ENCODE results near the gene RERE.
"Not testable (repeated sequence)": the region's sequence is repeated elsewhere in the genome, so short reads cannot be mapped to it uniquely, and the experiment has no call there.

The RERE gene

DNA sequence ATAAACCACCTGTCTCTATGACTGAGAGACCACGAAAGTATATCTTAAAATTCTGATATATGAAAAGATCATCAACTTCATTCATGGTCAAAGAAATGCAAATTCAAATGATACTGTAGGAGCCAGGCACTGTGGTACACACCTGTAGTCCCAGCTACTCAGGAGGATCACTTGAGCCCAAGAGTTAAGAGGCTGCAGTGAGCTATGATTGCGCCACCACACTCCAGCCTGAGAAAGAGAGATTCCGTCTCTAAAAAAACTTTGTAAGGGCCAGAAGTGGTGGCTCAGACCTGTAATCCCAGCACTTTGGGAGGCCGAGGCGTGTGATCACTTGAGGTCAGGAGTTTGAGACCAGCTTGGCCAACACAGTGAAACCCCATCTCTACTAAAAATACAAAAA lies 17.0 kb downstream of the RERE start:
- no peak overlapping the region for H3K27ac Mint-ChIP-seq
- H3K9me3 Mint-ChIP-seq = no peaks in the 10 kb centered on the region
- peaks cover 5% of the 10 kb centered on the region for H3K36me3 Mint-ChIP-seq (ENCODE audit: low read depth)

DNA sequence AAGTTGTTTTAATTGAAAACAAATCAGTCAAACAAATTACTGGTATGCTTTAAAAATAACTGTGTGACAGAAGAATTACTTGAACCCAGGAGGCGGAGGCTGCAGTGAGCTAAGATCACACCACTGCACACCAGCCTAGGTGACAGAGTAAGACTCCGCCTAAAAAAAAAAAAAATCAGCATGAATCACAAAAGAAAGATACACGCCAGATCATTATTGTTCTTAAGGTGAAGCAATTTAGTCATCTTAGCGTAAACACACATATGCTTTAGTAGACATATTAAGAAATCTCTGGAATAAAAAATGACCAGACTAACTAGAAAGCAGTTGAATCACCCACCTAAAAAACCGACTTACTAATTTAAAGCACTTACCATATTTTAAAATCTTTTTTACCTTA lies 20.2 kb downstream of the RERE start:
- peaks cover 5% of the 10 kb centered on the region for H3K4me1 Mint-ChIP-seq (ENCODE audit: low read depth)
- H3K36me3 Mint-ChIP-seq (ENCODE audit: low read depth) = peaks cover 7% of the 10 kb centered on the region
- H3K4me3 Mint-ChIP-seq = no peak overlapping the region
- no peak overlapping the region for H3K27ac Mint-ChIP-seq
- DNase-seq = no peak
- H3K27me3 Mint-ChIP-seq = no peaks in the 10 kb centered on the region
- no peaks in the 10 kb centered on the region for H3K9me3 Mint-ChIP-seq

More for the DNA sequence above, 17.0 kb downstream of the RERE start:
- Mint-ChIP-seq H3K4me3 (no peak overlapping the region), H3K27me3 (no peaks in the 10 kb centered on the region), H3K4me1 (ENCODE audit: low read depth) (peaks cover 10% of the 10 kb centered on the region)
- no peak for DNase-seq

DNA sequence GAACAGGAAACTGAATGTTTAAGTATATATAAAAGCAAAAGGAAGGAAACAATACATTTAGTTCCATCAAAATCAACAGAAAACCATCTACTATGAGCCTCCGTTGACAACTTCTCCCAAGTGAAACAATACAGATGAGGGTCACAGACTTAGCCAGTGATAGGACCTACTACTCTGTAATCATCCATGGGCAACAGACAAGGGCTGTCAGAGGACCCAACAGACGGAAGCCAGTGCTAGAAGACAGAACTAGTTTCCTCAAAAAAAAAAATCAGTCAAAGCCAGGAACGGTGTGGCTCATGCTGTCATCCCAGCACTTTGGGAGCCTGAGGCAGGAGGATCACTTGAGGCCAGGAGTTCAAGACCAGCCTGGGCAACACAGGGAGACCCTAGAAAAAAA lies 20.6 kb downstream of the RERE start:
- Mint-ChIP-seq H3K9me3 (no peaks in the 10 kb centered on the region), H3K27me3 (no peaks in the 10 kb centered on the region), H3K36me3 (ENCODE audit: low read depth) (peaks cover 8% of the 10 kb centered on the region), H3K4me1 (ENCODE audit: low read depth) (peaks cover 5% of the 10 kb centered on the region), H3K4me3 (no peak overlapping the region), H3K27ac (no peak overlapping the region)
- DNase-seq = no peak

DNA sequence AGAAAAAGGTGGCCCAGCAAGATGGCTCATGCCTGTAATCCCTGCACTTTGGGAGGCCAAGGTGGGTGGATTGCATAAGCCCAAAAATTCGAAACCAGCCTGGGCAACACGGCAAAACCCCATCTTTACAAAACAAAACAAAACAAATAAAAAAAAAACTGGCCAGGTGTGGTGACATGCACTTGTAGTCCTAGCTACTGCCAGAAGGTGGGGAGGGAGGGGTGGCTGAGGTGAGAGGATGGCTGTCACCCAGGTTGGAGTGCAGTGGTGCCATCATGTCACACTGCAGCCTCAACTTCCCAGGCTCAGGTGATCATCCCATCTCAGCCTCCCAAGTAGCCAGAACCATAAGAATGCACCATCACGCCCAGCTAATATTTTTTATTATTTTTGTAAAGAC lies 22.8 kb downstream of the RERE start:
- DNase-seq = no peak
- Mint-ChIP-seq H3K9me3 (no peaks in the 10 kb centered on the region), H3K27ac (no peak overlapping the region), H3K27me3 (no peaks in the 10 kb centered on the region), H3K4me3 (no peak overlapping the region), H3K4me1 (ENCODE audit: low read depth) (peaks cover 5% of the 10 kb centered on the region), H3K36me3 (ENCODE audit: low read depth) (peaks cover 9% of the 10 kb centered on the region)

DNA sequence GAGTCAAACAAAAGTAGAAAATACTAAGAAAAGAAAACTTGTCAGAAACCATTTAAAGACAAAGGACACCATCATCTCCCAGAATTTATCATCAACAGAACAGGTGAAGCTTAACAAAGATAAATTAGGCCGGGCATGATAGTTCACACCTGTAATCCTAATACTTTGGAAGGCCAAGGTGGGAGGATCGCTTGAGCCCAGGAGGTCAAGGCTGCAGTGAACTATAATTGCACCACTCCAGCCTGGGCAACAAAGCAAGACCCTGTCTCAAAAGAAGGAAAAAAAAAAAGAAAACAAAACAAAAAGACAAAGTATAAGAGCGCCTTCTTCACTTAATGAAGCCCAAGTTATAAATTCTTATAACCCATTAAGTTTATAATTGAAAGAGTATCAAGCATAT lies 25.6 kb downstream of the RERE start:
- Mint-ChIP-seq H3K27ac (no peak overlapping the region), H3K9me3 (no peaks in the 10 kb centered on the region), H3K36me3 (ENCODE audit: low read depth) (peaks cover 12% of the 10 kb centered on the region), H3K4me1 (ENCODE audit: low read depth) (peaks cover 1% of the 10 kb centered on the region), H3K4me3 (no peak overlapping the region), H3K27me3 (no peaks in the 10 kb centered on the region)
- no peak for DNase-seq

DNA sequence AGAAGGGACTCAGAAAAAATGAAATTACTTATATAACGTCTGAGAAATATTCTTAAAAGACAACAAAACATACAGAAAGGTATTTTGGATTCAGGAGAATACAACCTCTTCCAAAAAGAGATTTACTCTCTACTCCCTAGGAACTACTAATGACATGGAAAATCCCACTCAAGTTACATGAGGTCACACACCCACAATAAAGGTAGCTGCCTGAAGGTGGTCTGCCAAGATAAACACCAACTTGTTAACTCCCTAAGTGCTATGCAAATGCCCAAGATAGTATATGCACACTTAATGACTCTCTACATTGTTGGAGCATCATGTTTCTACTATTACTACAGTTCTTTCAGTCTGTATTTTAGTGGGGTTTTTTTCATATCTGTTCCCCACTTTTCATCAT lies 26.5 kb downstream of the RERE start:
- DNase-seq = no peak
- Mint-ChIP-seq H3K27ac (no peak overlapping the region), H3K4me3 (no peak overlapping the region), H3K36me3 (ENCODE audit: low read depth) (peaks cover 13% of the 10 kb centered on the region), H3K27me3 (no peaks in the 10 kb centered on the region), H3K9me3 (no peaks in the 10 kb centered on the region), H3K4me1 (ENCODE audit: low read depth) (no peaks in the 10 kb centered on the region)

DNA sequence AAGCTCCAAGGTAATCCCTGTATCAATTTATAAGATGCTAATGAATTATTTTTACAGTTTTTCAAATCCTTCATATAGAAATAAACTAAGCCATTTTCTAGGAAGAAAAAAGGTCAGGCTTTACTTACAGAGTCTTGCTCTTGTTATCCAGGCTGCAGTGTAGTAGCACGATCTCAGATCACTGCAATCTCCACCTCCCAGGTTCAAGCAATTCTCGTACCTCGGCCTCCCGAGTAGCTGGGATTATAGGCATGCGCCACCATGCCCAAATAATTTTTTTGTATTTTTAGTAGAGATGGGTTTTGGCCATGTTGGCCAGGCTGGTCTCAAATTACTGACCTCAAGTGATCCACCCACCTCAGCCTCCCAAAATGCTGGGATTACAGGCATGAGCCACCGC lies 27.0 kb downstream of the RERE start:
- Mint-ChIP-seq H3K4me3 (no peak overlapping the region), H3K27ac (no peak overlapping the region), H3K36me3 (ENCODE audit: low read depth) (peaks cover 14% of the 10 kb centered on the region), H3K4me1 (ENCODE audit: low read depth) (no peaks in the 10 kb centered on the region), H3K9me3 (no peaks in the 10 kb centered on the region), H3K27me3 (no peaks in the 10 kb centered on the region)
- DNase-seq = no peak

DNA sequence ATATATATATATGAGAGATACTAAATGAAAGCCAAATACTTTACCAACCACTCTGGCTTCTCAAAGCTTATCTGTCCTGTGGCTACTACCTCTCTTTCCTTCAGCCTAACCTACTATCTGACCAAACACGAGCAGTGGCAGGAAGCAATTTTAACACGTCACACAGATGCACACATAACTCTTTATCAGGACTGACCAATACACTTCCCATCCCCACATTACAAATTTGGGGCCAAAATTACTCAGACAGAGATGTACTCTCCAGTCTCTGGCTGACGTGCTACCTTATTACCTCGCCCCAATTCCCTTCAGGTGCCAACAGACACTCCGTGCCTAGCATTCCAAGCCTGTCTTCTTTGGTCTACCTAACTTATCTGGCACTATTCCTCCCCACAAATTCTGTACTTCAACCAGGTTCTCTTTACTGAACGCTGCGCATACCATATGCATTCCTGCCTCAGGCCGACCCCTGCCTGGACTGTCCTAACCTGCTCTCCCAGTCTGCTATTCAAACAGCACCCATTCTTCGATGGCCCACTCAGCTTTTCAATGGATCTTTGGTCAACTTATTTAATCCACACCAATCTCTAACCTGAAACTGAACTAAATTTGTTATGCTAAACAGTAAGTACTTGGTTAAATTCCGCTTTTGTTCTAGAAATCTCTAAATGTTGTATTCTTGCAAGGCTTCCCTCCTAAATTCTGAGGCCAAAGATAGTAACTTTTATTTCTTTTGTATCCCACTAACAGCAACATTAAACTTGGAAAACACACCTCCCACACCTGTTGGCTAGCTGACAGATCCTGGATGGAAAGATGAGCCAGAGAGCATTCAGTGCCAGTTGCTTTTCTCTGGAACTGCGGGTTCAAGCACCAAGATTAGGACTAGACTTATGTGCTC lies 27.9 kb downstream of the RERE start:
- Mint-ChIP-seq H3K27ac (no peak overlapping the region), H3K4me1 (ENCODE audit: low read depth) (no peaks in the 10 kb centered on the region), H3K36me3 (ENCODE audit: low read depth) (peaks cover 12% of the 10 kb centered on the region), H3K4me3 (no peak overlapping the region), H3K9me3 (no peaks in the 10 kb centered on the region), H3K27me3 (no peaks in the 10 kb centered on the region)
- no peak for DNase-seq

DNA sequence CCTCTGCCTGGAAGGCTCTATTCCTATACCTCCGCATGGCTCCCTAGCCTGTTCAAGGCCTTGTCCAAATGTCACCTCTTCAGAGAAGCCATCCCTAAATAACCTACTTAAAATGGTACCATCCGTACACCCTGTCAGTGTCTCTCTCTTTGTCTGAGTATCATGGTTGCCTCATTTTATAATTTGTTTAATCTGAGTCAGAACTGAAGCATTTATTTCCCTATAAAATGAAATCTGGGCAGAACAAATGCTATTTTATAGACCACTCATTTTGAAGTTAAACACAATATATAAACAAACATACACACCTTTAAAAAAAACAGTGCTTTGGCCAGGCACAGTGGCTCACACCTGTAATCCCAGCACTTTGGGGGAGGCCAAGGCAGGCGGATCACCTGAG lies 30.2 kb downstream of the RERE start:
- no peaks in the 10 kb centered on the region for H3K4me1 Mint-ChIP-seq (ENCODE audit: low read depth)
- no peak overlapping the region for H3K4me3 Mint-ChIP-seq
- H3K27me3 Mint-ChIP-seq = no peaks in the 10 kb centered on the region
- H3K36me3 Mint-ChIP-seq (ENCODE audit: low read depth) = peaks cover 12% of the 10 kb centered on the region
- no peak overlapping the region for H3K27ac Mint-ChIP-seq
- H3K9me3 Mint-ChIP-seq = no peaks in the 10 kb centered on the region
- DNase-seq = no peak

DNA sequence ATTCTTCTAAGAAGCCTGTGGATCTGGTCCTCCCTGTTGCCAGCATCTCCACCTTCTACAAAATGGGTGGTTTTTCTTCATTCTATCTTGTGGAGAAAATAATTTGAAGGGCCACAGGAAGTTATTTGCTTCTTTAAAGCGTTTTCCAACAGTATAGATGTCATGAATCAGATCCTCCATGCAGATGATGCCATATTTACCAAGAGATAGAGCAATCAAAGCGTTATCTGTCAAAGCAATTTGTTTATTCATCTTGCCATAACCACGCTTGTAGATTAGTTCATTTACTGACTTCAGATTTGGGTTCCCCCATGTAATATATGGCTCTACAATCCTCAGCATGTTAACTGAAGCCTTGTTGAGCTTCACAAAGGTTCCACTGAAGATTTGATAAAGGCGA lies 31.2 kb downstream of the RERE start:
- not testable (repeated sequence) for H3K36me3 Mint-ChIP-seq (ENCODE audit: low read depth); H3K9me3 Mint-ChIP-seq; H3K27ac Mint-ChIP-seq; H3K4me3 Mint-ChIP-seq; H3K27me3 Mint-ChIP-seq; H3K4me1 Mint-ChIP-seq (ENCODE audit: low read depth); DNase-seq

DNA sequence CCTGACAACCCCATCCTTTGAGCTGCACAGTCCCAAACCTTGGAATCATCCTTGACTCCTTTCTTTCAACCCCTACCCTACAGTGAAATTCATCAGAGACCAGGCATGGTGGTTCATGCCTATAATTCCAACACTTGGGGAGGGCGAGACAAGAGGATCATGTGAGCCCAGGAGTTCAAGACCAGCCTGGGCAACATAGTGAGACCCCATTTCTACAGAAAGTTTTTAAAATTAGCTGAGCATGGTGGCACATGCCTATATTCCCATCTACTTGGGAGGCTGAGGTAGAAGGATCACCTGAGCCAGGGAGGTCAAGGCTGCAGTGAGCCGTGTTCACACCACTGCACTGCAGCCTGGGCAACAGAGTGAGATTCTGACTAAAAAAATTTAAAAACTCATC lies 34.5 kb downstream of the RERE start:
- no peaks in the 10 kb centered on the region for H3K9me3 Mint-ChIP-seq

DNA sequence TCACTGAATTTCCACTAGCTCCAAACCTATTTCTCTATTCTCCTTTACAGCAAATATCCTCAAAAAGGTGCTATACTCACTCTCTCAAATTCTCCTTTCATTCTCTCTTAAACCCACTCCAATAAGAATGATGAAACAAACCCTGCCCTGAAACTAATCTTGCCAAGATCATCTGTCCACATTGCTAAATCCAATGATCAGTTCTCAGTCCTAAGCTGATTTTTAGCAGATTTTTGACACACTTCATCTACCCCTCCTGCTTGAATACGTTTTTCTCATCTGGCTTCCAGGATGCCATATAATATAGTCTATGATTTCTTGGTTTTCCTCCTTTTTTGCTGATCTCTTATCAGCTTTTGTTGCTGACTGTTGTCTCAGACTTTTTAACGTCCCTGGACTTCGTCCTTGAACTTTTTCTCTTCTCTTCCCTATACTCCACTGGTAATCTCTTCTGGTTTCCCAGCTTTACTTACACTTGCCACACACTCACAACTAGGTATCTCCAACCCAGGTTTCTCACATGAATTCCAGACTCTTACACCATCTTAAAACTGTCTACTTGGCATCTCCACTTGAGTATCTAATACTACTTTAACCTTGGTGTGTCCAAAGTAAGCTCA lies 35.3 kb downstream of the RERE start:
- Mint-ChIP-seq H3K27me3 (no peaks in the 10 kb centered on the region), H3K4me1 (ENCODE audit: low read depth) (peaks cover 15% of the 10 kb centered on the region), H3K9me3 (no peaks in the 10 kb centered on the region), H3K36me3 (ENCODE audit: low read depth) (peaks cover 8% of the 10 kb centered on the region), H3K4me3 (no peak overlapping the region), H3K27ac (no peak overlapping the region)
- DNase-seq = no peak

More for the DNA sequence above, 34.5 kb downstream of the RERE start:
- peaks cover 9% of the 10 kb centered on the region for H3K36me3 Mint-ChIP-seq (ENCODE audit: low read depth)
- no peak overlapping the region for H3K27ac Mint-ChIP-seq
- no peak overlapping the region for H3K4me3 Mint-ChIP-seq
- no peak for DNase-seq
- H3K4me1 Mint-ChIP-seq (ENCODE audit: low read depth) = peaks cover 13% of the 10 kb centered on the region
- no peaks in the 10 kb centered on the region for H3K27me3 Mint-ChIP-seq

DNA sequence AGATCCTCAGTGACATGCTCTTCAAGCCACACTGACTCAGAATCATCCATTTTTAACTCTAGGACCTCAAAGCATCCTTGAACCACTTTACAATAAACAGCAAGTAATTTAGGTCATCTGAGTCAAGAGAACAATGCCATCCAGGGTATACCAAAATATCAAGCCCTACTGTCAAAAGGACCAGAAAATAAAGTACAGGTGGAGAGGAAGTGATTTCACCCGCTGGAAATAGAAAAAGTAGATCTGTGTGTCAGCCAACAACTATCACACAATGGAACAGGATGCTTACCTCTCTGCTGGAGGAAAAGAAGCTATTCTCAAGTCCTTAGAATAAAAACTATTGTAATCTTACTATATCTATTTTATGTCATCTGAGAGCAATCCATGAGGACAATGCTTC lies 37.0 kb downstream of the RERE start:
- no peak overlapping the region for H3K27ac Mint-ChIP-seq
- peaks cover 15% of the 10 kb centered on the region for H3K4me1 Mint-ChIP-seq (ENCODE audit: low read depth)
- H3K27me3 Mint-ChIP-seq = no peaks in the 10 kb centered on the region
- H3K36me3 Mint-ChIP-seq (ENCODE audit: low read depth) = no peaks in the 10 kb centered on the region
- no peak overlapping the region for H3K4me3 Mint-ChIP-seq
- no peak for DNase-seq
- H3K9me3 Mint-ChIP-seq = no peaks in the 10 kb centered on the region

DNA sequence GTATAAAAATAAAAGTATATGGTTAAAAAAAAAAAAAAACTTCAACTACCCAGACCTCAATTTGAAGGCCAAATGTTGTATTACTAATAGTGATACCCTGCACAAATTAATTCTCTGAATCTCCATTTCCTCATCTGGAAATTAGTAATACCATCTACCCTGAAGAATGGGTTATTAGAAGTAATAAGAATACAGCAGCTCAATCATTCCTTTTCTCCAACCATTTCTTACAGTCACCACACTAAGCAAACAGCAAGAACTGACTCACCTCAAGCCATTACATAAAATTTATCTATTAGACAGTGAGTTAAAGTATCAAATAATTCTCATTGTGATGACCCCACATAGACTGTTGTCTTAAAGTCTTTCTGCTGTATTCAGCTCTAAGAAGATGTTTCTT lies 39.6 kb downstream of the RERE start:
- DNase-seq = no peak
- Mint-ChIP-seq H3K4me3 (no peak overlapping the region), H3K27ac (no peak overlapping the region), H3K9me3 (peaks cover 3% of the 10 kb centered on the region), H3K36me3 (ENCODE audit: low read depth) (no peaks in the 10 kb centered on the region), H3K27me3 (no peaks in the 10 kb centered on the region), H3K4me1 (ENCODE audit: low read depth) (peaks cover 15% of the 10 kb centered on the region)

DNA sequence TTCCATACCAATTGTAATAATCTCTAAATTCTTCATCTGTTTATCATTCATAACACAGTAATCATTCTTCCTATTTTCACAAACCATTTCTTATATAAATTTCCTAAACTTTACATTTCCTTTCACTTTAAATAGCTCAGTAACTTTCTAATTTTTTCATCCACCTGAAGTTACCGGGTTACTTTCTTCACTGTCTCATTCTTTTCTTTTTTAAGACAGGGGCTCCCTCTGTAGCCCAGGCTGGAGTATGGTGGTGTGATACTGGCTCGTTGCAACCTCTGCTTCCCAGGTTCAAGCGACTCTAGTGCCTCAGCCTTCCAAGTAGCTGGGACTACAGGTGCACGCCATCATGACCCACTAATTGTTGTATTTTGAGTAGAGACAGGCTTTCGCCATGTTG lies 41.3 kb downstream of the RERE start:
- no peak overlapping the region for H3K27ac Mint-ChIP-seq
- no peak overlapping the region for H3K4me3 Mint-ChIP-seq
- DNase-seq = no peak
- H3K36me3 Mint-ChIP-seq (ENCODE audit: low read depth) = no peaks in the 10 kb centered on the region
- H3K27me3 Mint-ChIP-seq = no peaks in the 10 kb centered on the region
- H3K9me3 Mint-ChIP-seq = peaks cover 3% of the 10 kb centered on the region
- peaks cover 11% of the 10 kb centered on the region for H3K4me1 Mint-ChIP-seq (ENCODE audit: low read depth)
